ES-I3 (cell line): ENCODE measurements around the gene MFRP.

ENCODE experiments used
- H3K36me3 ChIP-seq: 2 replicates; pipeline ENCODE4 v1.6.1; 2013; ENCODE audit warnings: mild to moderate bottlenecking, low read length, control low read depth, moderate library complexity; ENCODE audit not compliant: insufficient read depth
- H3K4me1 ChIP-seq: 2 replicates; pipeline ENCODE4 v1.6.1; 2013; ENCODE audit warnings: mild to moderate bottlenecking, control low read depth, low read length; ENCODE audit not compliant: insufficient read depth
- H3K9ac ChIP-seq: 2 replicates; pipeline ENCODE4 v1.6.1; 2013; ENCODE audit warnings: low read depth, mild to moderate bottlenecking, low read length, moderate library complexity
- H3K9me3 ChIP-seq: 2 replicates; pipeline ENCODE4 v1.6.1; 2013; ENCODE audit warnings: mild to moderate bottlenecking, low read length, moderate library complexity; ENCODE audit not compliant: control insufficient read depth, insufficient read depth

The MFRP gene

GRCh38 chr11:119323532-119324033, 22.9 kb downstream of the MFRP start:
- no peak overlapping the region for H3K9ac ChIP-seq
- no peaks in the 10 kb centered on the region for H3K36me3 ChIP-seq
- H3K4me1 ChIP-seq: peaks cover 14% of the 10 kb centered on the region
- no peaks in the 10 kb centered on the region for H3K9me3 ChIP-seq

GRCh38 chr11:119322921-119323531, 23.5 kb downstream of the MFRP start:
- Histone ChIP-seq H3K9ac (no peak overlapping the region), H3K36me3 (no peaks in the 10 kb centered on the region), H3K4me1 (peaks cover 14% of the 10 kb centered on the region), H3K9me3 (no peaks in the 10 kb centered on the region)

- Histone ChIP-seq H3K9me3 (no peaks in the 10 kb centered on the region), H3K9ac (peak overlapping the region; percentile 53; the same call in 1 of the 2 replicates), H3K36me3 (no peaks in the 10 kb centered on the region), H3K4me1 (peaks cover 19% of the 10 kb centered on the region)
Measured at GRCh38 chr11:119322360-119322739, 24.2 kb downstream of the MFRP start.

GRCh38 chr11:119320776-119321524, 25.6 kb downstream of the MFRP start:
- peak overlapping the region; percentile 53 for H3K9ac ChIP-seq
- H3K9me3 ChIP-seq: no peaks in the 10 kb centered on the region
- no peaks in the 10 kb centered on the region for H3K36me3 ChIP-seq
- H3K4me1 ChIP-seq: peaks cover 19% of the 10 kb centered on the region

- H3K9ac ChIP-seq: peak overlapping the region; percentile 53
- peaks cover 19% of the 10 kb centered on the region for H3K4me1 ChIP-seq
- no peaks in the 10 kb centered on the region for H3K9me3 ChIP-seq
- H3K36me3 ChIP-seq: no peaks in the 10 kb centered on the region
Measured at GRCh38 chr11:119320240-119320775, 26.2 kb downstream of the MFRP start.

- Histone ChIP-seq H3K36me3 (no peaks in the 10 kb centered on the region), H3K9ac (no peak overlapping the region; the same call in 1 of the 2 replicates), H3K9me3 (no peaks in the 10 kb centered on the region), H3K4me1 (peaks cover 22% of the 10 kb centered on the region)
Measured at GRCh38 chr11:119319700-119320239, 26.7 kb downstream of the MFRP start.

GRCh38 chr11:119319136-119319699, 27.3 kb downstream of the MFRP start:
- Histone ChIP-seq H3K9ac (peak overlapping the region; percentile 56), H3K4me1 (peaks cover 24% of the 10 kb centered on the region), H3K9me3 (no peaks in the 10 kb centered on the region), H3K36me3 (0 out of 2 replicates have a peak, but pooled peaks cover 1% of the 10 kb centered on the region)

- H3K4me1 ChIP-seq: peaks cover 24% of the 10 kb centered on the region
Measured at GRCh38 chr11:119318240-119319135, 28.0 kb downstream of the MFRP start.

GRCh38 chr11:119317592-119318239, 28.8 kb downstream of the MFRP start:
- Histone ChIP-seq H3K9ac (peak overlapping the region; percentile 56), H3K4me1 (peaks cover 24% of the 10 kb centered on the region), H3K36me3 (peaks cover 11% of the 10 kb centered on the region), H3K9me3 (no peaks in the 10 kb centered on the region)

More at GRCh38 chr11:119318240-119319135, 28.0 kb downstream of the MFRP start:
- Histone ChIP-seq H3K9ac (peak overlapping the region; percentile 56), H3K36me3 (0 out of 2 replicates have a peak, but pooled peaks cover 6% of the 10 kb centered on the region), H3K9me3 (no peaks in the 10 kb centered on the region)

- Histone ChIP-seq H3K4me1 (peaks cover 20% of the 10 kb centered on the region), H3K36me3 (peaks cover 19% of the 10 kb centered on the region), H3K9me3 (no peaks in the 10 kb centered on the region), H3K9ac (peak within 1 kb of the TSS; percentile 77)
Measured at GRCh38 chr11:119316729-119317591, 29.5 kb downstream of the MFRP start, which contains the start of gene MCAM. MCAM (minus strand) TSS chr11:119317130; CDS start chr11:119317101, 29 bp downstream.

GRCh38 chr11:119316016-119316728, 30.3 kb downstream of the MFRP start:
- H3K4me1 ChIP-seq: peaks cover 20% of the 10 kb centered on the region
- H3K9me3 ChIP-seq: no peaks in the 10 kb centered on the region
- H3K9ac ChIP-seq: peak overlapping the region; percentile 77
- H3K36me3 ChIP-seq: peaks cover 19% of the 10 kb centered on the region
